ENCODE results near the gene NUMA1.
A peak's percentile ranks its signal among the peaks of the same experiment; 100 is the strongest.

The NUMA1 gene

DNA sequence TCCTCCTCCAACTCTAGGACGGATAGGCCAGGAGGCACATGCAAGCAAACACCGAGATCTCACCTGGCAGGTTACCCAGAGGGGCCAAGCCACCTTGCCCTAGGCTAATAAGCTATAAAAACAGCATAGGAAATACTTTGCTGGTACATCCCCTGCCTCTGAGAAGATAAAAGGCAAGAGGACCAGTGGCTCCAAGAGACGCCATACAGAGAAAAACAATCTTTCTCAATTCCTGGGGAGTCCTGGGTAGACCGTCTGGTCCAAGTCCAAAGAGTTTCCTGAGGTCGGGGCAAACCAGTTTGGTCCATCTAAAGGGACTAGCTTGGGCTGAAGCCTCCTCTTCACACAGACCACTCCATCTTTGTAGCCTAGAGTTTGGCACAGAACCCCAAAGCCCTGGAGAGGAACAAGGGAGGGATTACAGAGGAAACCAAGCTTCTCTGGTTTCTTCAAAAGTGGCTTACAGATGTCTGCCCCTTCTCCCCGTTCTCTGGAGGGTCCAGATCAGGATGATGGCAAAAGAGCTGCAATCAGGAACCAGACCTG is 40.4 kb downstream of the NUMA1 start:
- Histone ChIP-seq H4K20me1 (ENCODE audit: insufficient read depth, low read length, poor library complexity, severe bottlenecking) (peaks cover 38% of the 10 kb centered on the region), H3K9ac (ENCODE audit: low read depth, low read length, poor library complexity, severe bottlenecking) (peak overlapping the region; percentile 84), H3K9me2 (replicated peaks; ENCODE audit: low read depth, low read length) (no peaks in the 10 kb centered on the region), H3K9me3 (ENCODE audit: insufficient read depth, low read depth, low read length) (no peaks in the 10 kb centered on the region), H3F3A (ENCODE audit: low read depth) (no peaks in the 10 kb centered on the region), H3K4me3 (ENCODE audit: low read length, poor library complexity, severe bottlenecking) (peak overlapping the region; percentile 86), H3K4me1 (ENCODE audit: insufficient read depth, low read length, poor library complexity, severe bottlenecking) (peaks cover 32% of the 10 kb centered on the region), H3K4me2 (ENCODE audit: low read depth, low read length, poor library complexity, severe bottlenecking) (peak overlapping the region; percentile 84), H2AFZ (ENCODE audit: low read length) (no peak overlapping the region), H3K36me3 (ENCODE audit: insufficient read depth, low read length) (peaks cover 16% of the 10 kb centered on the region; the same call in 1 of the 2 replicates), H3K79me2 (ENCODE audit: insufficient read depth, low read length) (peaks cover 99% of the 10 kb centered on the region), H3K27me3 (ENCODE audit: insufficient read depth, low read length, poor library complexity, severe bottlenecking) (no peaks in the 10 kb centered on the region)
- TF ChIP-seq, protein P1, sequence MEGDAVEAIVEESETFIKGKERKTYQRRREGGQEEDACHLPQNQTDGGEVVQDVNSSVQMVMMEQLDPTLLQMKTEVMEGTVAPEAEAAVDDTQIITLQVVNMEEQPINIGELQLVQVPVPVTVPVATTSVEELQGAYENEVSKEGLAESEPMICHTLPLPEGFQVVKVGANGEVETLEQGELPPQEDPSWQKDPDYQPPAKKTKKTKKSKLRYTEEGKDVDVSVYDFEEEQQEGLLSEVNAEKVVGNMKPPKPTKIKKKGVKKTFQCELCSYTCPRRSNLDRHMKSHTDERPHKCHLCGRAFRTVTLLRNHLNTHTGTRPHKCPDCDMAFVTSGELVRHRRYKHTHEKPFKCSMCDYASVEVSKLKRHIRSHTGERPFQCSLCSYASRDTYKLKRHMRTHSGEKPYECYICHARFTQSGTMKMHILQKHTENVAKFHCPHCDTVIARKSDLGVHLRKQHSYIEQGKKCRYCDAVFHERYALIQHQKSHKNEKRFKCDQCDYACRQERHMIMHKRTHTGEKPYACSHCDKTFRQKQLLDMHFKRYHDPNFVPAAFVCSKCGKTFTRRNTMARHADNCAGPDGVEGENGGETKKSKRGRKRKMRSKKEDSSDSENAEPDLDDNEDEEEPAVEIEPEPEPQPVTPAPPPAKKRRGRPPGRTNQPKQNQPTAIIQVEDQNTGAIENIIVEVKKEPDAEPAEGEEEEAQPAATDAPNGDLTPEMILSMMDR (conservative IDR thresholded peaks at IDR 0.05; ENCODE audit: low read length), result no peak
- no peak for TF ChIP-seq EZH2phosphoT487 (IDR thresholded peaks at IDR 0.05; ENCODE audit: borderline replicate concordance)

- Histone ChIP-seq H3K4me1 (ENCODE audit: insufficient read depth, low read length, poor library complexity, severe bottlenecking) (peaks cover 32% of the 10 kb centered on the region), H3K27me3 (ENCODE audit: insufficient read depth, low read length, poor library complexity, severe bottlenecking) (no peaks in the 10 kb centered on the region), H3K9ac (ENCODE audit: low read depth, low read length, poor library complexity, severe bottlenecking) (peak overlapping the region; percentile 84), H3K4me2 (ENCODE audit: low read depth, low read length, poor library complexity, severe bottlenecking) (peak overlapping the region; percentile 84), H3K4me3 (ENCODE audit: low read length, poor library complexity, severe bottlenecking) (peak overlapping the region; percentile 86), H3F3A (ENCODE audit: low read depth) (no peaks in the 10 kb centered on the region), H4K20me1 (ENCODE audit: insufficient read depth, low read length, poor library complexity, severe bottlenecking) (peaks cover 38% of the 10 kb centered on the region), H2AFZ (ENCODE audit: low read length) (no peak overlapping the region), H3K79me2 (ENCODE audit: insufficient read depth, low read length) (peaks cover 98% of the 10 kb centered on the region), H3K9me2 (replicated peaks; ENCODE audit: low read depth, low read length) (no peaks in the 10 kb centered on the region), H3K9me3 (ENCODE audit: insufficient read depth, low read depth, low read length) (no peaks in the 10 kb centered on the region), H3K36me3 (ENCODE audit: insufficient read depth, low read length) (peaks cover 15% of the 10 kb centered on the region; the same call in 1 of the 2 replicates)
- TF ChIP-seq EZH2phosphoT487 (IDR thresholded peaks at IDR 0.05; ENCODE audit: borderline replicate concordance), result no peak
- TF ChIP-seq, protein P1 (conservative IDR thresholded peaks at IDR 0.05; ENCODE audit: low read length), result no peak
Measured at GRCh38 chr11:72039031-72039855, 41.1 kb downstream of the NUMA1 start.

DNA sequence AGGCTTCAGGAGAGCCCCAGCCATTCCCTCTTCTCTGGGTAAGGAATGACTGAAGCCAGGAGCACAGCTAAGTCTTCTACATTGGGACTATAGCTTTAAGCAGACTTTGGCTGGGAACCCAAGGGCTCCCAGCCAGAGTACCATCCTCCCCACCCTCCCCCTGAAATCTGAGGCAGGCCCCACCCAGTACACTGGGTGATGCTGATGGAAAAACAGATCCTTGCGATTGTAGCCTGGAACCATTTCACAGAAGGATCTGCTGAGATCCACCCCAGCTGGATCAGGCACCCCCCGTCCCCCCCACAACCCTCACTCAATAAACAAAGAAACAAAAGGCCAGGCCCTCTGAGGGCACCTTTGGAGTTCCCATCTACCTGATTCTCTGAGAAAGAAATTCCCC is 41.9 kb downstream of the NUMA1 start:
- Histone ChIP-seq H3K9ac (ENCODE audit: low read depth, low read length, poor library complexity, severe bottlenecking) (peak overlapping the region; percentile 84), H3K27me3 (ENCODE audit: insufficient read depth, low read length, poor library complexity, severe bottlenecking) (no peaks in the 10 kb centered on the region), H3K4me2 (ENCODE audit: low read depth, low read length, poor library complexity, severe bottlenecking) (peak overlapping the region; percentile 84), H2AFZ (ENCODE audit: low read length) (no peak overlapping the region), H3K9me2 (replicated peaks; ENCODE audit: low read depth, low read length) (no peaks in the 10 kb centered on the region), H3F3A (ENCODE audit: low read depth) (no peaks in the 10 kb centered on the region), H4K20me1 (ENCODE audit: insufficient read depth, low read length, poor library complexity, severe bottlenecking) (peaks cover 44% of the 10 kb centered on the region), H3K36me3 (ENCODE audit: insufficient read depth, low read length) (peaks cover 23% of the 10 kb centered on the region), H3K4me3 (ENCODE audit: low read length, poor library complexity, severe bottlenecking) (peak overlapping the region; percentile 86), H3K79me2 (ENCODE audit: insufficient read depth, low read length) (peaks cover 98% of the 10 kb centered on the region), H3K4me1 (ENCODE audit: insufficient read depth, low read length, poor library complexity, severe bottlenecking) (peaks cover 32% of the 10 kb centered on the region), H3K9me3 (ENCODE audit: insufficient read depth, low read depth, low read length) (no peaks in the 10 kb centered on the region)
- TF ChIP-seq EZH2phosphoT487 (IDR thresholded peaks at IDR 0.05; ENCODE audit: borderline replicate concordance), result no peak
- TF ChIP-seq, protein P1 (conservative IDR thresholded peaks at IDR 0.05; ENCODE audit: low read length), result no peak

All from Loucy (cell line).